ENCODE measurements around the gene PPP2R2B. TPM values are rescaled to one million over a fixed set of nuclear protein-coding genes. Genes with fewer than 3 reads are reported as not detected.

PPP2R2B gene
- total RNA-seq, 1 donor from 2014 or later: 0.35 TPM

DNA sequence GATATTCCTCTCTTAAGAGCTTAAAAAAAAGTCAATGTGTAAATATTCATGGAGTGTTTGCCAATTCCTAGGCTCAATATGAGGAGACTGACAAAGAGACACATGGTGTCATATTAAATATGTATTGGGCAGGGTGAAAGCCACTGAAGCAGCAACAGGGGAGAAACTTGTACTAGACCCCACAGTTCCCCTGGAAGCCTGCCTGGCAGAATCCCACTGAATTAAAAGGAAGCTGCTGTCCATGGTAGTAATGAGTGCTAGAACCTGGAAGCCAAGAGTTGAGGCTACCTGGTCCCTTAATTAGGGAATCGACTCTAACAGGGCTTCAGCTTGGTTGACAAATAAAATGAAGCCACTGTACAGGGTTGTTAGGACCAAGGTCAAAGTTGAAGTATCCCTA, 233.2 kb downstream of the PPP2R2B start:
- no peaks in the 10 kb centered on the region for H3K4me1 Mint-ChIP-seq (ENCODE audit: low read depth)
- no peaks in the 10 kb centered on the region for H3K9me3 Mint-ChIP-seq (ENCODE audit: low read depth)
- no peak for DNase-seq (ENCODE audit: low spot score)
- TF ChIP-seq, protein P1, sequence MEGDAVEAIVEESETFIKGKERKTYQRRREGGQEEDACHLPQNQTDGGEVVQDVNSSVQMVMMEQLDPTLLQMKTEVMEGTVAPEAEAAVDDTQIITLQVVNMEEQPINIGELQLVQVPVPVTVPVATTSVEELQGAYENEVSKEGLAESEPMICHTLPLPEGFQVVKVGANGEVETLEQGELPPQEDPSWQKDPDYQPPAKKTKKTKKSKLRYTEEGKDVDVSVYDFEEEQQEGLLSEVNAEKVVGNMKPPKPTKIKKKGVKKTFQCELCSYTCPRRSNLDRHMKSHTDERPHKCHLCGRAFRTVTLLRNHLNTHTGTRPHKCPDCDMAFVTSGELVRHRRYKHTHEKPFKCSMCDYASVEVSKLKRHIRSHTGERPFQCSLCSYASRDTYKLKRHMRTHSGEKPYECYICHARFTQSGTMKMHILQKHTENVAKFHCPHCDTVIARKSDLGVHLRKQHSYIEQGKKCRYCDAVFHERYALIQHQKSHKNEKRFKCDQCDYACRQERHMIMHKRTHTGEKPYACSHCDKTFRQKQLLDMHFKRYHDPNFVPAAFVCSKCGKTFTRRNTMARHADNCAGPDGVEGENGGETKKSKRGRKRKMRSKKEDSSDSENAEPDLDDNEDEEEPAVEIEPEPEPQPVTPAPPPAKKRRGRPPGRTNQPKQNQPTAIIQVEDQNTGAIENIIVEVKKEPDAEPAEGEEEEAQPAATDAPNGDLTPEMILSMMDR (IDR thresholded peaks at IDR 0.05): no peak
- no peak overlapping the region for H3K27ac Mint-ChIP-seq (ENCODE audit: unreplicated experiment)
- H3K36me3 Mint-ChIP-seq (ENCODE audit: low read depth): no peaks in the 10 kb centered on the region
- no peaks in the 10 kb centered on the region for H3K27me3 Mint-ChIP-seq (ENCODE audit: low read depth)
- H3K4me3 Mint-ChIP-seq (ENCODE audit: unreplicated experiment): no peak overlapping the region

DNA sequence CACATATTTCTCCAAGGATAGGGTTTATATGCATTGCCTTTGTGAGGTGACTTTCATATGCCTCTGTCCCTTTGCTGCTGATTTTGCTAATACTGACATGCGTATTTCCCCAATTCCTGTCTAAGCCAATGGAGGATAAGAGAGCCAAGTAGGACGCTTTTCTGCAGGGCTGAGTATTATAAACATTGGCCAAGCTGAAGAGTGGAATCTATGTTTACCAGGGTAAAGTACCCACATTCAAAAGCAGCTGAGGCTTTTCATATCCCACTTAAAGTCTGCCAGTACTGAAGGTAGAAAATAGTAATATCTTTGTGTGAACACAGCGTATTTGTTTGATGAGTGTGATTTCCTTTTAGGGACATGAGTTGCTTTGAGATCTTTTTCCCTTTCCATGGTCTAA, 233.7 kb downstream of the PPP2R2B start:
- no peak for DNase-seq (ENCODE audit: low spot score)
- H3K36me3 Mint-ChIP-seq (ENCODE audit: low read depth): no peaks in the 10 kb centered on the region
- H3K9me3 Mint-ChIP-seq (ENCODE audit: low read depth): no peaks in the 10 kb centered on the region
- H3K27me3 Mint-ChIP-seq (ENCODE audit: low read depth): peaks cover 4% of the 10 kb centered on the region
- H3K27ac Mint-ChIP-seq (ENCODE audit: unreplicated experiment): no peak overlapping the region
- H3K4me3 Mint-ChIP-seq (ENCODE audit: unreplicated experiment): no peak overlapping the region
- no peaks in the 10 kb centered on the region for H3K4me1 Mint-ChIP-seq (ENCODE audit: low read depth)
- TF ChIP-seq, protein P1 (IDR thresholded peaks at IDR 0.05): no peak

DNA sequence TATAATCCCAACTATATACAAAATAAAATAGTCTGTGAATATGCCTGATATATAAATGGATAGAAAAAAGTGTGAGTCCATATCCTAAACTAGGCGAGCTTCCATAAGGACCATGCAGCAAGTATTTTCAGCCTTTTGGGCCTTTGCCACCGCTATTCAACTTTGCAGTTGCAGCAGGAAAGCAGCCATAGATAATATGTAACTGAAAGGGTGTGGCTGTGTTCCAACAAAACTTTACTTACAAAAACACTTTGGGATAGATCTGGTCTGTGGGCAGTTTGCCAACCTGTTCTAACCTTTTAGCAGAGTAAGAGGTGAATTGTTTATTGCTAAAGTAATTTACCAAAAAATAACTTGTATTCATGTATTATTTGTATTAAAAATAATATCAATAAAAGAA, 234.8 kb downstream of the PPP2R2B start:
- no peak for DNase-seq (ENCODE audit: low spot score)
- Mint-ChIP-seq H3K9me3 (ENCODE audit: low read depth) (no peaks in the 10 kb centered on the region), H3K36me3 (ENCODE audit: low read depth) (no peaks in the 10 kb centered on the region), H3K27me3 (ENCODE audit: low read depth) (peaks cover 6% of the 10 kb centered on the region), H3K4me1 (ENCODE audit: low read depth) (no peaks in the 10 kb centered on the region), H3K4me3 (ENCODE audit: unreplicated experiment) (no peak overlapping the region), H3K27ac (ENCODE audit: unreplicated experiment) (no peak overlapping the region)
- TF ChIP-seq, protein P1 (IDR thresholded peaks at IDR 0.05): no peak

DNA sequence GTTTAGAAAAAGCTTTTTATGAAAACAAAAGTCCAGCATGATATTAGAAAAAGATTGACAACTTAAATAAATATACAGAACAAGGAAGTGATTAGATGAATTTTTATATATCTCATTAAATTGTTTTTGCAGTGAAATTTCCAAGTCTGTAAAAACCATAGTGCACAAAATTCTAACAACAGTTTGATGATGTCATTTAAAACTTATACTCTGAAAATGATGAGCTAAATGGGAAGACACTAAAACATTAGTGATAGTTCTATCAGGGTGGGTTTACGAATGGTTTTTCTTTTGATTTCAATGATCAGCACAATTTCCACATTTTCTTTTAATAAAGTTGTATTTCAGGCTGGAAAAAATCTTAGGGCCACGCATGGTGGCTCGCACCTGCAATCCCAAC, 236.1 kb downstream of the PPP2R2B start:
- Mint-ChIP-seq H3K4me1 (ENCODE audit: low read depth) (no peaks in the 10 kb centered on the region), H3K4me3 (ENCODE audit: unreplicated experiment) (no peak overlapping the region), H3K27ac (ENCODE audit: unreplicated experiment) (no peak overlapping the region), H3K9me3 (ENCODE audit: low read depth) (no peaks in the 10 kb centered on the region), H3K36me3 (ENCODE audit: low read depth) (no peaks in the 10 kb centered on the region), H3K27me3 (ENCODE audit: low read depth) (peaks cover 11% of the 10 kb centered on the region)
- TF ChIP-seq, protein P1 (IDR thresholded peaks at IDR 0.05): no peak
- DNase-seq (ENCODE audit: low spot score): no peak

DNA sequence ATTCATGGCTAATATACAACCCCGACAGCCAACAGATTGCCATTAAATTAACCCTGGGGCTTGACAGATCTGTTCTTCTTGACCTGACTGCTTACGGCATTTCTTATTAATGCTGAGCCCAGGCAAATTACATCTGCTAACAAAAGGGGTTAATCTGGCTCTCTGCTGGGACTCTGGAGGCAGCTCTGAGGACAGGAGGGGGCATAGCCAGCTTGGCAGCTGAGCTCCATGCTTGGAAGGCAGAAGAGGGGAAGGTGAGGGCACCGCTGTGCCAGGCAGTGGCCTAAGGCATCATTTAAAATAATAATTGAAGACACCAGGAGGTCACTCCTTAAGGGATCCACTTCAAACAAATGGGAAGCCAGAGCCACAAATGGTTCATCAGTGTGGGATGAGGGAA, 236.6 kb downstream of the PPP2R2B start:
- peaks cover 12% of the 10 kb centered on the region for H3K27me3 Mint-ChIP-seq (ENCODE audit: low read depth)
- no peak for DNase-seq (ENCODE audit: low spot score)
- TF ChIP-seq, protein P1 (IDR thresholded peaks at IDR 0.05): no peak
- no peaks in the 10 kb centered on the region for H3K4me1 Mint-ChIP-seq (ENCODE audit: low read depth)
- H3K36me3 Mint-ChIP-seq (ENCODE audit: low read depth): no peaks in the 10 kb centered on the region
- no peak overlapping the region for H3K27ac Mint-ChIP-seq (ENCODE audit: unreplicated experiment)
- no peak overlapping the region for H3K4me3 Mint-ChIP-seq (ENCODE audit: unreplicated experiment)
- H3K9me3 Mint-ChIP-seq (ENCODE audit: low read depth): no peaks in the 10 kb centered on the region
